OCI-LY7 (cell line): ENCODE data around the gene CCDC85B.

ENCODE experiments used
- EZH2phosphoT487 ChIP-seq: fragments of 200-600 bp; sonication (generic); IDR thresholded peaks from 2 replicates; pipeline ENCODE4 v1.6.1; 2018; ENCODE audit warnings: low read depth, borderline replicate concordance, mild to moderate bottlenecking, mixed run types, antibody characterized with exemption, low read length, moderate library complexity, mixed read lengths
- TF ChIP-seq, protein P1 (sequence below): fragments of 200-600 bp; sonication (generic); conservative IDR thresholded peaks from 2 replicates; pipeline ENCODE4 v1.5.1; 2014; ENCODE audit warnings: mild to moderate bottlenecking, antibody characterized with exemption, low read length, moderate library complexity, mixed read lengths

GRCh38 chr11:65915101-65915820 is 24.8 kb downstream of the CCDC85B start:
- TF ChIP-seq, protein P1, sequence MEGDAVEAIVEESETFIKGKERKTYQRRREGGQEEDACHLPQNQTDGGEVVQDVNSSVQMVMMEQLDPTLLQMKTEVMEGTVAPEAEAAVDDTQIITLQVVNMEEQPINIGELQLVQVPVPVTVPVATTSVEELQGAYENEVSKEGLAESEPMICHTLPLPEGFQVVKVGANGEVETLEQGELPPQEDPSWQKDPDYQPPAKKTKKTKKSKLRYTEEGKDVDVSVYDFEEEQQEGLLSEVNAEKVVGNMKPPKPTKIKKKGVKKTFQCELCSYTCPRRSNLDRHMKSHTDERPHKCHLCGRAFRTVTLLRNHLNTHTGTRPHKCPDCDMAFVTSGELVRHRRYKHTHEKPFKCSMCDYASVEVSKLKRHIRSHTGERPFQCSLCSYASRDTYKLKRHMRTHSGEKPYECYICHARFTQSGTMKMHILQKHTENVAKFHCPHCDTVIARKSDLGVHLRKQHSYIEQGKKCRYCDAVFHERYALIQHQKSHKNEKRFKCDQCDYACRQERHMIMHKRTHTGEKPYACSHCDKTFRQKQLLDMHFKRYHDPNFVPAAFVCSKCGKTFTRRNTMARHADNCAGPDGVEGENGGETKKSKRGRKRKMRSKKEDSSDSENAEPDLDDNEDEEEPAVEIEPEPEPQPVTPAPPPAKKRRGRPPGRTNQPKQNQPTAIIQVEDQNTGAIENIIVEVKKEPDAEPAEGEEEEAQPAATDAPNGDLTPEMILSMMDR, result no peak
- TF ChIP-seq EZH2phosphoT487, result no peak
